ENCODE results near the gene MECR.
A peak's percentile ranks its signal among the peaks of the same experiment; 100 is the strongest.
"Not testable (repeated sequence)": the region's sequence is repeated elsewhere in the genome, so short reads cannot be mapped to it uniquely, and the experiment has no call there.

The MECR gene

DNA sequence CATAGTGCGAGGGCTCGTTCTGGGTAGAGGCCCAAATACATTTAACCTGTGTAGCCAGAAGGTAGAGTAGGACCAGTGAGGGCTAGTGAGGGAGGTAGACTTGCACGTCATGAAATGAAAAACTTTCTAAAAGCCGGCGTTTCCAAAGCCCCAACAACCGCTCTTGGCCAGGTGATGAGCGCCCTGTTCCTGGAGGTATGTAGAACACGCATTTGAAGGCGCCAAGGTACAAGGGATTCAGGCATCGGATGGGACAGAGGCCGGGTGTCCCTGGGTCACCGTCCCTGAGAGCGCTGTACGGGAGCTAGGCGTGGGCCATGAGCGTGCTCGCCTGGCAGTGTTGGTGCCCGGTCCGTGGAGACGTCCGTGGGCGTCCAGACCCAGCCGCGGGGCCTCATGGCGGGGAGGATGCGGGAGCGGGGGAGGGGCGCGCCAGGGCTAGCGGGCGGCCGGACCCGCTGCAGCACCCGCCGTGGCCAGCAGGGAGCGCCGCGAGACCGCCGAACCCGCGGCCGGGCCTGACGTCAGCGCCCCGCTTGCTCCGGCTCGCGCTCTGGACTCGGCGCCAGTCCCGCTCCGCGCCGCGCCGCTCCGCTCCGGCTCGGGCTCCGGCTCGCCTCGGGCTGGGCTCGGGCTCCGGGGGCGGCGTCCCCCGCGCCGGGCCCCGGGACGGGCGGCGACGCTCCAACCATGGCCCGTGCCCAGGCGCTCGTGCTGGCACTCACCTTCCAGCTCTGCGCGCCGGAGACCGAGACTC lies 5.4 kb upstream of the MECR start, which contains the start of gene PTPRU:
Gene PTPRU, plus strand, starts transcription at position 568 of the 757 bp plus-strand sequence. Its CDS starts 123 bp downstream, at position 691.
- Histone ChIP-seq H3K36me3 (ENCODE audit: control insufficient read depth in 2 of 2, insufficient read depth in 2 of 2, low read length in 2 of 2) (no peaks in the 10 kb centered on the region), H3K27ac (ENCODE audit: low read length) (no peak within 1 kb of the TSS), H3K4me3 (ENCODE audit: low read length in 2 of 2) (peak within 1 kb of the TSS; percentile 61 to 91), H3K9ac (ENCODE audit: low read length in 2 of 2) (peak within 1 kb of the TSS; percentile 12 to 71), H3K27me3 (ENCODE audit: control insufficient read depth in 1 of 2, insufficient read depth in 2 of 2, low read length in 2 of 2) (peaks cover 0 to 2% of the 10 kb centered on the region in 2 donors), H3K9me3 (ENCODE audit: control insufficient read depth in 2 of 2, low read length in 2 of 2) (no peaks in the 10 kb centered on the region), H3K4me1 (ENCODE audit: control insufficient read depth, insufficient read depth, low read length) (peaks cover 27% of the 10 kb centered on the region)

DNA sequence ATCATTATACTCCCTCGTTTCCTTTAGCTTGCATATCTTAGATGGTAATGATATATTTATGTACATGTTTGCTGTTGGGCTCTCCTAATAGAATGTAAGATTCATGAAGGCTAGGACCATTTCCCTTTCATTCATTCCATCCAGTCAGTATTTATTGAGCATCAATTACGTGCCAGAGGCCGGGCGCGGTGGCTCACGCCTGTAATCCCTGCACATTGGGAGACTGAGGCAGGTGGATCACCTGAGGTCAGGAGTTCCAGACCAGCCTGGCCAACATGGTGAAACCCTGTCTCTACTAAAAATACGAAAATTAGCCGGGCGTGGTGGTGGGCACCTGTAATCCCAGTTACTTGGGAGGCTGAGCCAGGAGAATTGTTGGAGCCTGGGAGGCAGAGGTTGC lies 4.1 kb upstream of the MECR start:
- peaks cover 35% of the 10 kb centered on the region for H3K4me1 ChIP-seq (ENCODE audit: control insufficient read depth, insufficient read depth, low read length)
- H3K27me3 ChIP-seq (ENCODE audit: control insufficient read depth in 1 of 2, insufficient read depth in 2 of 2, low read length in 2 of 2); H3K27ac ChIP-seq (ENCODE audit: low read length); H3K36me3 ChIP-seq (ENCODE audit: control insufficient read depth in 2 of 2, insufficient read depth in 2 of 2, low read length in 2 of 2); H3K9me3 ChIP-seq (ENCODE audit: control insufficient read depth in 2 of 2, low read length in 2 of 2); H3K4me3 ChIP-seq (ENCODE audit: low read length in 2 of 2); H3K9ac ChIP-seq (ENCODE audit: low read length in 2 of 2): not testable (repeated sequence)

DNA sequence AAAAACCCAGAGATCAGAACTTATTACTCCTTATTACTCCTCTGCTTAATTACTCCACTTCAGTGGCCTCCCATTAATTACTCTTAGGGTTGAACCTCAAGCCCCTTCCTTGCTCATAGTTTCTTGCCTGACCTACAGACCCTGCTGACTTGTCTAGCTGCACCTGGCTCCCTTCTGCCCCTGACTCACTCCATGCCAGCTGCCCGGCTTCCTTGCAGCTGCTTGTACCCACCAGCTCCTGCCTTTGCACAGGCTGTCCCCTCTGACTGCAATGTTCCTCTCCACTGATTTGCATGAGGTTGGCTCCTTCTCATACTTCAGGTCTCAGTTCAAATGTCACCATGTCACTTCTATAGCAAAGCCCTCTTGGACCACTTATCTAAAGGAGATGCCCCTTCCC lies 3.7 kb upstream of the MECR start:
- H3K27me3 ChIP-seq (ENCODE audit: control insufficient read depth in 1 of 2, insufficient read depth in 2 of 2, low read length in 2 of 2), result peaks cover 0 to 2% of the 10 kb centered on the region in 2 donors
- peaks cover 36% of the 10 kb centered on the region for H3K4me1 ChIP-seq (ENCODE audit: control insufficient read depth, insufficient read depth, low read length)
- no peaks in the 10 kb centered on the region for H3K36me3 ChIP-seq (ENCODE audit: control insufficient read depth in 2 of 2, insufficient read depth in 2 of 2, low read length in 2 of 2)
- no peak overlapping the region for H3K4me3 ChIP-seq (ENCODE audit: low read length in 2 of 2)
- no peaks in the 10 kb centered on the region for H3K9me3 ChIP-seq (ENCODE audit: control insufficient read depth in 2 of 2, low read length in 2 of 2)
- no peak overlapping the region for H3K9ac ChIP-seq (ENCODE audit: low read length in 2 of 2)
- H3K27ac ChIP-seq (ENCODE audit: low read length), result no peak overlapping the region

DNA sequence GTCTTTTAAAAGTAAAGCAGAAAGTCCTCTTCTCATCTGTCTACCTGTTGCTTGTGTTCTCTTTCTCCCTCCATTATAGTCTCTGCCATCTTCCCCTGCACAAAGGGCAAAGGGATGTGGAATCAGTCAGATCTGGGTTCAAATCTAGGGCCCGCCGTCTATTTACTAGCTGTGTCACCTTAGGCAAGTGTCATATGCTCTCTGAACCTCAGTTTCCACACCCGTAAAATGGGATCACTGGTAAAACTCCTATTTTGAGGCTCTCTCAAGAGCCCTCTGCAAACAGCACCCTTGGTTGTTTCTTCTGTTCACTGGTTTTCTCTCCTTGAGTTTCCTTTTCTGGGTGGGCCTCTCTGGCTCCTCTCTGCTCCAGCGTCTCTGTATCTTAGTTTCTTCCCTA lies 3.0 kb upstream of the MECR start:
- Histone ChIP-seq H3K27ac (ENCODE audit: low read length) (no peak overlapping the region), H3K4me1 (ENCODE audit: control insufficient read depth, insufficient read depth, low read length) (peaks cover 36% of the 10 kb centered on the region), H3K27me3 (ENCODE audit: control insufficient read depth in 1 of 2, insufficient read depth in 2 of 2, low read length in 2 of 2) (peaks cover 0 to 2% of the 10 kb centered on the region in 2 donors)

DNA sequence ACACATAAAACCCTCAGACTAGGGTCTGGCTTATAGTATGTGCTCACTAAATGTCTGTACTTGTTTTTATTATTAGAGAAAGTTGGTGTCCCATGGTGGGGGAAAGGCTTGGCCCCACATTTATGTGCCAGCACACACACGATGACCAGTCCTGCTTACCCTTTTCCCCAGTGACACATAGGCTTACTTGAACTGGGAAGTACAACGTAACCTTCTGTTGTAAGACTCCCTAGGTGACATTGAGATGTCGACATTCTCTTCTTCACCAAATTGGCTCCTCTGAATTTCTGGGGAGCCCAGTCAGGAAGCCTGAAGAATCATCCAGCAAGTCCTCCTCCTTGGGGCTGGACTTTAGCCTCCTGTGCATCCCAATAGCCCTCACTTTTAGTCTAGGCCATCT lies 1.7 kb upstream of the MECR start:
- Histone ChIP-seq H3K9me3 (ENCODE audit: control insufficient read depth in 2 of 2, low read length in 2 of 2) (no peaks in the 10 kb centered on the region), H3K9ac (ENCODE audit: low read length in 2 of 2) (no peak overlapping the region), H3K27ac (ENCODE audit: low read length) (no peak overlapping the region), H3K27me3 (ENCODE audit: control insufficient read depth in 1 of 2, insufficient read depth in 2 of 2, low read length in 2 of 2) (peaks cover 0 to 2% of the 10 kb centered on the region in 2 donors), H3K4me1 (ENCODE audit: control insufficient read depth, insufficient read depth, low read length) (peaks cover 28% of the 10 kb centered on the region), H3K36me3 (ENCODE audit: control insufficient read depth in 2 of 2, insufficient read depth in 2 of 2, low read length in 2 of 2) (no peaks in the 10 kb centered on the region), H3K4me3 (ENCODE audit: low read length in 2 of 2) (no peak overlapping the region)

More for the DNA sequence above, 3.0 kb upstream of the MECR start:
- Histone ChIP-seq H3K9ac (ENCODE audit: low read length in 2 of 2) (no peak overlapping the region), H3K9me3 (ENCODE audit: control insufficient read depth in 2 of 2, low read length in 2 of 2) (no peaks in the 10 kb centered on the region), H3K36me3 (ENCODE audit: control insufficient read depth in 2 of 2, insufficient read depth in 2 of 2, low read length in 2 of 2) (no peaks in the 10 kb centered on the region), H3K4me3 (ENCODE audit: low read length in 2 of 2) (no peak overlapping the region)

DNA sequence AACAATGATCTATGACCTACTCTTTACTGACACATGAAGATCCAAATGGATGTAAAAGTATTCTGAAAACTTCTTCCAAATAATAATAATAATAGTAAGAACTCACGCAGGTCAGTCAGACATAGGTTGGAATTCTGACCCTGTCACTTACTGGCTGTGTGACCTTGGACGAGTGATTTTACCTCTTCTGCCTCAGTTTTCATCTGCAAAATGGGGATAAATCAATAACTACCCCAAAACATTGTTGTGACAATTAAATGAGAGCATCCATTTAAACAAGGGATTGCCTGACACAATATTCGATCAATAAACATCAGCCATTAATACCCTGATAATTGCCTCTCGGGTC lies 556 bp downstream of the MECR start:
- no peaks in the 10 kb centered on the region for H3K9me3 ChIP-seq (ENCODE audit: control insufficient read depth in 2 of 2, low read length in 2 of 2)
- H3K27ac ChIP-seq (ENCODE audit: low read length), result peak overlapping the region; percentile 70
- peak overlapping the region; percentile 89 to 92 for H3K9ac ChIP-seq (ENCODE audit: low read length in 2 of 2)
- H3K36me3 ChIP-seq (ENCODE audit: control insufficient read depth in 2 of 2, insufficient read depth in 2 of 2, low read length in 2 of 2), result peaks cover 0 to 4% of the 10 kb centered on the region in 2 donors
- H3K27me3 ChIP-seq (ENCODE audit: control insufficient read depth in 1 of 2, insufficient read depth in 2 of 2, low read length in 2 of 2), result peaks cover 0 to 2% of the 10 kb centered on the region in 2 donors
- peaks cover 13% of the 10 kb centered on the region for H3K4me1 ChIP-seq (ENCODE audit: control insufficient read depth, insufficient read depth, low read length)
- H3K4me3 ChIP-seq (ENCODE audit: low read length in 2 of 2), result peak overlapping the region; percentile 92 to 97

DNA sequence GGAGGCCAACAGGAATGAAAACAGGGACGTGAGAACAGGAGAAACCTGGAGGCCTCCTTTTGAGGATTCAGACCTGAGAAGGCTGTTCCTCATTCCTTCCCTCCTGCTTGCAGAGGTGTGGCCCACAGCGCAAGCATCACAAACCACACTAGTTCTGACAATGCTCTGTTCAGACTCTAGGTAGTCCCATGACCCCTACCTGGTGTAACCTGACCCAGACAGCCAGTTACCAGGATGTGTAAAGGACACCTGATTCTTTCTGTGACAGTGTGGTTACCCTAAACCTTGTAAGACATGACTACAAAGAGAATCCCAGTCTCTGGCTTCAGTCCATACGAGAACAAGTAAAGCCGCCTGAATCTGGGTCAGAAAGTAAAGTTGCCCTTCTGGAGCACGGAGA lies 3.2 kb downstream of the MECR start:
- Histone ChIP-seq H3K27me3 (ENCODE audit: control insufficient read depth in 1 of 2, insufficient read depth in 2 of 2, low read length in 2 of 2) (no peaks in the 10 kb centered on the region), H3K9me3 (ENCODE audit: control insufficient read depth in 2 of 2, low read length in 2 of 2) (no peaks in the 10 kb centered on the region), H3K9ac (ENCODE audit: low read length in 2 of 2) (no peak overlapping the region), H3K27ac (ENCODE audit: low read length) (no peak overlapping the region), H3K4me1 (ENCODE audit: control insufficient read depth, insufficient read depth, low read length) (peaks cover 13% of the 10 kb centered on the region), H3K36me3 (ENCODE audit: control insufficient read depth in 2 of 2, insufficient read depth in 2 of 2, low read length in 2 of 2) (peaks cover 8 to 13% of the 10 kb centered on the region in 2 donors), H3K4me3 (ENCODE audit: low read length in 2 of 2) (no peak overlapping the region)

DNA sequence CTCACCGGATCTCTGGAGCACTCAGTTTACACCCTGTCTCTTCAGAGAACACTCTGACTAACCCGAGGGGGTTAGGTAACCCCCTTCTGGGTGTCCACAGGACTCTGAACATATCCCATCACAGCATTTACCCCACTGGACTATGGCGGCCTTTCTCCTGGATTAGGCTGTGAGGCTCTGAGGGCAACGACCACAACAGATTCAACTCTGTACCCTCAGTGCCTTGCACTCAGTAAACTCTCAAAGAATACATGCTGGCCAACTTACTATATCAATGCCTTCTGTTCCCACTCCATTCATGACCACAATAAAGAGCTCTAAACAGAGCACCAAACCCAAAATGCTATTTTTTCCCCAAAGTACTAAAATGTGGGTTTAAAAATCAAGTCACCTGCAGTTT lies 5.4 kb downstream of the MECR start:
- Histone ChIP-seq H3K36me3 (ENCODE audit: control insufficient read depth in 2 of 2, insufficient read depth in 2 of 2, low read length in 2 of 2) (peaks cover 8 to 15% of the 10 kb centered on the region in 2 donors), H3K27me3 (ENCODE audit: control insufficient read depth in 1 of 2, insufficient read depth in 2 of 2, low read length in 2 of 2) (no peaks in the 10 kb centered on the region), H3K4me1 (ENCODE audit: control insufficient read depth, insufficient read depth, low read length) (peaks cover 6% of the 10 kb centered on the region), H3K9ac (ENCODE audit: low read length in 2 of 2) (no peak overlapping the region), H3K27ac (ENCODE audit: low read length) (no peak overlapping the region), H3K9me3 (ENCODE audit: control insufficient read depth in 2 of 2, low read length in 2 of 2) (no peaks in the 10 kb centered on the region), H3K4me3 (ENCODE audit: low read length in 2 of 2) (no peak overlapping the region)

DNA sequence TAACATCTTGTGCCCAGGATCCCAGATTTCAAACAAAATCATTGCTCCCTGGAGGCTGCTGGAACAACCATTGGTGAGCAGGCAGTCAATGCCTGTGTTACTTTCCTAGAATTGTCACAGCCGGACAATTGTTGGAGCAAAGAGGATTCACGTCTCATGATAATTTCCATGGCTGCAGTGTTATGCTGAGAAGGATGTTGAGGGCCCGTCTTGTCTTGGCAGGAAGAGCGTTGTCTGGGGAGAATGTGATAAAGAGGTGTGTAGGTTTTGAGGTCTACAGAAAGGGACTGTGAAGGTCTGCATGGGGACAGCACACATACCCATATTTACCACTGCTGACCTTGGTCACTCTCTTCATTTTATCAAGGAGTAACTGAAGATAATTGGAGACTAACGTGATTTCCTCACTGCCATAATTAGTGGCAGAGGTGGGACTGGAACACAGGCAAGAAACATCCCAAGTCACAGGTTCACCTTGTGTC lies 6.3 kb downstream of the MECR start:
- no peak overlapping the region for H3K4me3 ChIP-seq (ENCODE audit: low read length in 2 of 2)
- H3K27ac ChIP-seq (ENCODE audit: low read length), result no peak overlapping the region
- H3K9me3 ChIP-seq (ENCODE audit: control insufficient read depth in 2 of 2, low read length in 2 of 2), result no peaks in the 10 kb centered on the region
- H3K4me1 ChIP-seq (ENCODE audit: control insufficient read depth, insufficient read depth, low read length), result no peaks in the 10 kb centered on the region
- peaks cover 8 to 15% of the 10 kb centered on the region in 2 donors for H3K36me3 ChIP-seq (ENCODE audit: control insufficient read depth in 2 of 2, insufficient read depth in 2 of 2, low read length in 2 of 2)
- no peaks in the 10 kb centered on the region for H3K27me3 ChIP-seq (ENCODE audit: control insufficient read depth in 1 of 2, insufficient read depth in 2 of 2, low read length in 2 of 2)
- H3K9ac ChIP-seq (ENCODE audit: low read length in 2 of 2), result no peak overlapping the region

DNA sequence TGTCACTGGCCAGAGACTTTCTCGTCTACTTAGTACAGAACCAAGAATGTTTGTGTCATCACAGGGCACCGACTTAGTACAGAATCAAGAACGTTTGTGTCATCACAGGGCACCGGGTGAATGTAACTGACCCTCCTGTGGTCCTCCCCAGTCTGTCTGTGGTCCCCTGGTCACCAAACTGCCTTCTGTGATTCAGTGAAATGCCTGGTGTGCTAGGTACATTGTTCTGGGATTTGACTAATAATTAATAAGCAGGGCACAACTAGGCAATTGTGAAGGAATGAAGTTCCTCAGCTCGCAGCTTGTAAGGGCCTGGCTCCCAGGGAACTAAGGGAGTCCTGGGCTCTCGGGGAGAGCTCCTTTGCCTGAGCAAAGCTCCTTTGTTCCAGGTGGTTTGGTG lies 7.2 kb downstream of the MECR start:
- no peaks in the 10 kb centered on the region for H3K27me3 ChIP-seq (ENCODE audit: control insufficient read depth in 1 of 2, insufficient read depth in 2 of 2, low read length in 2 of 2)
- no peak overlapping the region for H3K4me3 ChIP-seq (ENCODE audit: low read length in 2 of 2)
- no peaks in the 10 kb centered on the region for H3K4me1 ChIP-seq (ENCODE audit: control insufficient read depth, insufficient read depth, low read length)
- peaks cover 8 to 15% of the 10 kb centered on the region in 2 donors for H3K36me3 ChIP-seq (ENCODE audit: control insufficient read depth in 2 of 2, insufficient read depth in 2 of 2, low read length in 2 of 2)
- H3K27ac ChIP-seq (ENCODE audit: low read length), result no peak overlapping the region
- no peak overlapping the region for H3K9ac ChIP-seq (ENCODE audit: low read length in 2 of 2)
- H3K9me3 ChIP-seq (ENCODE audit: control insufficient read depth in 2 of 2, low read length in 2 of 2), result no peaks in the 10 kb centered on the region

DNA sequence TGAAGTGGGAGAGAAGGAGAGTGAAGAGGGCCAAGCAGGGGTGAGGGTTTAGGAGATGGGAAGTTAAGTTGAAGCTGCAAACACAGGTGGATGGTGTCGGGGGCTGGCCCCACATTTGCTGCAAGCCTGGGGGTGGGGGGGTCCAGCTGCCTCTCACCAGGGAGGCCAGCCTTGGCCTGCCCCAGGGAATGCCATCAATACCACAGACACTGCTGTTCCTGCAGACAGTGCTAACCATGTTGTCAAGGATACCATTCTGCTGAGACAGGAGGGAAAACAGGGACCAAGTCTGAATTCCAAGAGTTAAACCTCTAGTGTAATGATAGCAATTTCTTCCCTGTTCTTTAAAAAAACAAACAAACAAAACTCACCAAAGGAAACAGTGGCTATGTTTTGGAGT lies 8.0 kb downstream of the MECR start:
- no peak overlapping the region for H3K27ac ChIP-seq (ENCODE audit: low read length)
- peaks cover 8 to 18% of the 10 kb centered on the region in 2 donors for H3K36me3 ChIP-seq (ENCODE audit: control insufficient read depth in 2 of 2, insufficient read depth in 2 of 2, low read length in 2 of 2)

More for the DNA sequence above, 8.0 kb downstream of the MECR start:
- Histone ChIP-seq H3K27me3 (ENCODE audit: control insufficient read depth in 1 of 2, insufficient read depth in 2 of 2, low read length in 2 of 2) (no peaks in the 10 kb centered on the region), H3K4me1 (ENCODE audit: control insufficient read depth, insufficient read depth, low read length) (no peaks in the 10 kb centered on the region), H3K9me3 (ENCODE audit: control insufficient read depth in 2 of 2, low read length in 2 of 2) (no peaks in the 10 kb centered on the region), H3K9ac (ENCODE audit: low read length in 2 of 2) (no peak overlapping the region), H3K4me3 (ENCODE audit: low read length in 2 of 2) (no peak overlapping the region)

Data from stomach smooth muscle (tissue), 2 donors.